Measurements from ENCODE around the gene DMD. TPM values are rescaled to one million over a fixed set of nuclear protein-coding genes. Genes with fewer than 3 reads are reported as not detected.

DMD gene
- total and polyA plus RNA-seq, 2 donors (not counting 1 experiment from before 2014, with no cell fraction given): 5.1 to 7.2 TPM

- Histone ChIP-seq H3K27me3 (ENCODE audit: control insufficient read depth, insufficient read depth, low read length) (no peaks in the 10 kb centered on the region), H3K4me2 (ENCODE audit: extremely low read depth, insufficient read depth, low read length) (no peak overlapping the region), H3K4me3 (replicated peaks in 1 of 4; ENCODE audit: control extremely low read depth in 1 of 4, insufficient read depth in 1 of 4, low read depth in 3 of 4, low read length in 4 of 4) (no peak overlapping the region), H4K20me1 (ENCODE audit: control insufficient read depth, extremely low read depth, insufficient read depth, low read length) (no peaks in the 10 kb centered on the region), H3K4me1 (ENCODE audit: control insufficient read depth, extremely low read depth, insufficient read depth, low read length) (no peaks in the 10 kb centered on the region), H3K9me3 (ENCODE audit: control insufficient read depth, insufficient read depth, low read depth, low read length) (no peaks in the 10 kb centered on the region), H2AFZ (ENCODE audit: low read length) (no peak overlapping the region), H3K36me3 (ENCODE audit: control insufficient read depth, insufficient read depth, low read length) (no peaks in the 10 kb centered on the region), H3K9ac (ENCODE audit: insufficient read depth, low read length) (no peak overlapping the region), H3K79me2 (ENCODE audit: control insufficient read depth, insufficient read depth, low read length) (no peaks in the 10 kb centered on the region), H3K27ac (ENCODE audit: insufficient read depth, low read length) (no peak overlapping the region)
- TF ChIP-seq CTCF (conservative IDR thresholded peaks at IDR 0.05 in 1 of 2, IDR thresholded peaks at IDR 0.05 in 1 of 2; ENCODE audit: low read depth in 1 of 2, low read length in 2 of 2) (no peak), EZH2 (IDR thresholded peaks at IDR 0.05; ENCODE audit: low read length, missing control alignments) (no peak)
- no peak for DNase-seq (ENCODE audit: low read depth in 2 of 2)
Measured at GRCh38 chrX:32929040-32929439, 282.3 kb downstream of the DMD start.

- no peaks in the 10 kb centered on the region for H3K4me1 ChIP-seq (ENCODE audit: control insufficient read depth, extremely low read depth, insufficient read depth, low read length)
- TF ChIP-seq CTCF (conservative IDR thresholded peaks at IDR 0.05 in 1 of 2, IDR thresholded peaks at IDR 0.05 in 1 of 2; ENCODE audit: low read depth in 1 of 2, low read length in 2 of 2): no peak
- TF ChIP-seq EZH2 (IDR thresholded peaks at IDR 0.05; ENCODE audit: low read length, missing control alignments): no peak
- H3K4me3 ChIP-seq (replicated peaks in 1 of 4; ENCODE audit: control extremely low read depth in 1 of 4, insufficient read depth in 1 of 4, low read depth in 3 of 4, low read length in 4 of 4): no peak overlapping the region
- no peaks in the 10 kb centered on the region for H3K36me3 ChIP-seq (ENCODE audit: control insufficient read depth, insufficient read depth, low read length)
- no peaks in the 10 kb centered on the region for H3K9me3 ChIP-seq (ENCODE audit: control insufficient read depth, insufficient read depth, low read depth, low read length)
- no peak overlapping the region for H3K27ac ChIP-seq (ENCODE audit: insufficient read depth, low read length)
- H2AFZ ChIP-seq (ENCODE audit: low read length): no peak overlapping the region
- DNase-seq (ENCODE audit: low read depth in 2 of 2): no peak
- H3K9ac ChIP-seq (ENCODE audit: insufficient read depth, low read length): no peak overlapping the region
- no peaks in the 10 kb centered on the region for H3K27me3 ChIP-seq (ENCODE audit: control insufficient read depth, insufficient read depth, low read length)
- H3K79me2 ChIP-seq (ENCODE audit: control insufficient read depth, insufficient read depth, low read length): no peaks in the 10 kb centered on the region
- H4K20me1 ChIP-seq (ENCODE audit: control insufficient read depth, extremely low read depth, insufficient read depth, low read length): no peaks in the 10 kb centered on the region
- no peak overlapping the region for H3K4me2 ChIP-seq (ENCODE audit: extremely low read depth, insufficient read depth, low read length)
Measured at GRCh38 chrX:32896088-32896487, 315.3 kb downstream of the DMD start.

- H3K9me3 ChIP-seq (ENCODE audit: control insufficient read depth, insufficient read depth, low read depth, low read length): no peaks in the 10 kb centered on the region
- no peaks in the 10 kb centered on the region for H3K4me1 ChIP-seq (ENCODE audit: control insufficient read depth, extremely low read depth, insufficient read depth, low read length)
- TF ChIP-seq EZH2 (IDR thresholded peaks at IDR 0.05; ENCODE audit: low read length, missing control alignments) (no peak), CTCF (conservative IDR thresholded peaks at IDR 0.05 in 1 of 2, IDR thresholded peaks at IDR 0.05 in 1 of 2; ENCODE audit: low read depth in 1 of 2, low read length in 2 of 2) (no peak)
- DNase-seq (ENCODE audit: low read depth in 2 of 2): no peak
- H3K27ac ChIP-seq (ENCODE audit: insufficient read depth, low read length): no peak overlapping the region
- H3K4me2 ChIP-seq (ENCODE audit: extremely low read depth, insufficient read depth, low read length): no peak overlapping the region
- H3K79me2 ChIP-seq (ENCODE audit: control insufficient read depth, insufficient read depth, low read length): no peaks in the 10 kb centered on the region
- H3K9ac ChIP-seq (ENCODE audit: insufficient read depth, low read length): no peak overlapping the region
- H4K20me1 ChIP-seq (ENCODE audit: control insufficient read depth, extremely low read depth, insufficient read depth, low read length): no peaks in the 10 kb centered on the region
- no peaks in the 10 kb centered on the region for H3K36me3 ChIP-seq (ENCODE audit: control insufficient read depth, insufficient read depth, low read length)
- no peak overlapping the region for H2AFZ ChIP-seq (ENCODE audit: low read length)
- H3K27me3 ChIP-seq (ENCODE audit: control insufficient read depth, insufficient read depth, low read length): no peaks in the 10 kb centered on the region
- no peak overlapping the region for H3K4me3 ChIP-seq (replicated peaks in 1 of 4; ENCODE audit: control extremely low read depth in 1 of 4, insufficient read depth in 1 of 4, low read depth in 3 of 4, low read length in 4 of 4)
Measured at GRCh38 chrX:32894679-32895078, 316.7 kb downstream of the DMD start.
